KMS-11 (cell line): ENCODE results near the gene HNF4A.

Experiments used
- H2AFZ ChIP-seq: fragments of 200-600 bp; sonication (generic); 2 replicates; pipeline ENCODE4 v1.6.1; 2016; ENCODE audit warnings: antibody characterized with exemption, mixed run types, low read depth
- H3K27ac ChIP-seq: fragments of 200-600 bp; sonication (generic); 2 replicates; pipeline ENCODE4 v1.6.1; 2016; ENCODE audit warnings: mild to moderate bottlenecking, mixed run types
- H3K27me3 ChIP-seq: fragments of 200-600 bp; sonication (generic); 2 replicates; pipeline ENCODE4 v1.6.1; 2017; ENCODE audit warnings: mild to moderate bottlenecking, low read depth, mixed run types, moderate library complexity; ENCODE audit not compliant: insufficient read depth
- H3K36me3 ChIP-seq: fragments of 200-600 bp; sonication (generic); 2 replicates; pipeline ENCODE4 v1.6.1; 2017; ENCODE audit warnings: mild to moderate bottlenecking, mixed run types; ENCODE audit not compliant: insufficient read depth
- H3K4me1 ChIP-seq: fragments of 200-600 bp; sonication (generic); 2 replicates; pipeline ENCODE4 v1.6.1; 2016; ENCODE audit warnings: mild to moderate bottlenecking, low read depth, mixed run types; ENCODE audit not compliant: poor library complexity, severe bottlenecking
- H3K4me2 ChIP-seq: fragments of 200-600 bp; sonication (generic); 2 replicates; pipeline ENCODE4 v1.7.0; 2016; ENCODE audit warnings: mild to moderate bottlenecking, mixed run types
- H3K4me3 ChIP-seq: fragments of 200-600 bp; sonication (generic); IDR thresholded peaks from 2 replicates; pipeline ENCODE4 v1.6.1; 2017; ENCODE audit warnings: low read depth, low read length, mixed read lengths; ENCODE audit not compliant: insufficient read depth
- H3K79me2 ChIP-seq: fragments of 200-600 bp; sonication (generic); 2 replicates; pipeline ENCODE4 v1.6.1; 2016; ENCODE audit warnings: low read depth, mixed run types; ENCODE audit not compliant: insufficient read depth
- H3K9ac ChIP-seq: fragments of 200-600 bp; sonication (generic); 2 replicates; pipeline ENCODE4 v1.6.1; 2016; ENCODE audit warnings: mild to moderate bottlenecking, mixed run types
- H4K20me1 ChIP-seq: fragments of 200-600 bp; sonication (generic); 2 replicates; pipeline ENCODE4 v1.6.1; 2016; ENCODE audit warnings: mild to moderate bottlenecking, mixed run types; ENCODE audit not compliant: insufficient read depth
- CTCF ChIP-seq: fragments of 200-600 bp; sonication (generic); conservative IDR thresholded peaks from 2 replicates; pipeline ENCODE4 v1.6.1; 2017; ENCODE audit warnings: low read depth, mild to moderate bottlenecking, antibody characterized with exemption, low read length, moderate library complexity, mixed read lengths

HNF4A gene

GRCh38 chr20:44393608-44394451 lies 38.3 kb downstream of the HNF4A start:
- Histone ChIP-seq H3K4me1 (peaks cover 4% of the 10 kb centered on the region), H3K79me2 (no peaks in the 10 kb centered on the region), H3K4me3 (no peak overlapping the region), H3K4me2 (no peak overlapping the region), H2AFZ (no peak overlapping the region), H3K36me3 (no peaks in the 10 kb centered on the region), H4K20me1 (no peaks in the 10 kb centered on the region), H3K27me3 (peaks cover 6% of the 10 kb centered on the region; the same call in 1 of the 2 replicates), H3K27ac (no peak overlapping the region), H3K9ac (no peak overlapping the region)
- no peak for TF ChIP-seq CTCF

- H3K27ac ChIP-seq: no peak overlapping the region
- H3K9ac ChIP-seq: no peak overlapping the region
- H4K20me1 ChIP-seq: no peaks in the 10 kb centered on the region
- H3K4me2 ChIP-seq: no peak overlapping the region
- H3K79me2 ChIP-seq: no peaks in the 10 kb centered on the region
- no peak overlapping the region for H3K4me3 ChIP-seq
- no peaks in the 10 kb centered on the region for H3K4me1 ChIP-seq
- no peak overlapping the region for H2AFZ ChIP-seq
- no peaks in the 10 kb centered on the region for H3K36me3 ChIP-seq
- peaks cover 6% of the 10 kb centered on the region; the same call in 1 of the 2 replicates for H3K27me3 ChIP-seq
- TF ChIP-seq CTCF: no peak
Observed at GRCh38 chr20:44394452-44394701, 38.9 kb downstream of the HNF4A start.

GRCh38 chr20:44394702-44395460 lies 39.4 kb downstream of the HNF4A start:
- Histone ChIP-seq H4K20me1 (no peaks in the 10 kb centered on the region), H3K27ac (no peak overlapping the region), H3K79me2 (no peaks in the 10 kb centered on the region), H2AFZ (no peak overlapping the region), H3K27me3 (peaks cover 6% of the 10 kb centered on the region; the same call in 1 of the 2 replicates), H3K36me3 (no peaks in the 10 kb centered on the region), H3K9ac (no peak overlapping the region), H3K4me2 (no peak overlapping the region), H3K4me3 (no peak overlapping the region), H3K4me1 (no peaks in the 10 kb centered on the region)
- no peak for TF ChIP-seq CTCF

GRCh38 chr20:44395461-44396340 lies 40.2 kb downstream of the HNF4A start:
- H3K4me2 ChIP-seq: no peak overlapping the region
- no peaks in the 10 kb centered on the region for H3K79me2 ChIP-seq
- no peak overlapping the region for H3K9ac ChIP-seq
- H3K27me3 ChIP-seq: peaks cover 6% of the 10 kb centered on the region; the same call in 1 of the 2 replicates
- H3K27ac ChIP-seq: no peak overlapping the region
- no peaks in the 10 kb centered on the region for H3K4me1 ChIP-seq
- H3K4me3 ChIP-seq: no peak overlapping the region
- TF ChIP-seq CTCF: no peak
- H3K36me3 ChIP-seq: no peaks in the 10 kb centered on the region
- no peak overlapping the region for H2AFZ ChIP-seq
- no peaks in the 10 kb centered on the region for H4K20me1 ChIP-seq
